Thoracic aorta (tissue), 2 donors: ENCODE measurements around the gene FNDC7. TPM values are rescaled to one million over a fixed set of nuclear protein-coding genes. Genes with fewer than 3 reads are reported as not detected.
"Not testable (repeated sequence)": the region's sequence is repeated elsewhere in the genome, so short reads cannot be mapped to it uniquely, and the experiment has no call there.

ENCODE experiments used
- ATAC-seq: fragments of 150-250 bp; one replicate; pipeline ENCODE4 v1.8.0; 2017; ENCODE audit warnings: low read depth; ENCODE audit not compliant: insufficient number of reproducible peaks, low FRiP score
- DNase-seq: peaks from one replicate; pipeline ENCODE4 v3.0.0-alpha.2; 2020; ENCODE audit warnings: low spot score
- H3K27ac ChIP-seq, 2 donors: fragments of 200-600 bp; sonication (generic); 1 replicate in 1 of 2; 2 replicates in 1 of 2; pipeline ENCODE4 v1.5.1; 2016; ENCODE audit warnings: mild to moderate bottlenecking in 2 of 2, moderate library complexity in 2 of 2
- H3K27me3 ChIP-seq: fragments of 200-600 bp; sonication (generic); replicated peaks from 2 replicates; pipeline ENCODE4 v1.6.0; 2016; ENCODE audit warnings: mild to moderate bottlenecking; ENCODE audit not compliant: insufficient read depth
- H3K36me3 ChIP-seq: fragments of 200-600 bp; sonication (generic); one replicate; pipeline ENCODE4 v1.5.1; 2016
- H3K4me1 ChIP-seq, 2 donors: fragments of 200-600 bp; sonication (generic); 1 replicate in 1 of 2; 2 replicates in 1 of 2; pipeline versions ENCODE4 v1.5.1 to v1.6.0; 2016; ENCODE audit warnings: low read depth in 2 of 2, mild to moderate bottlenecking in 1 of 2; ENCODE audit not compliant: control insufficient read depth in 1 of 2
- H3K4me3 ChIP-seq: fragments of 200-600 bp; sonication (generic); 2 replicates; pipeline ENCODE4 v1.5.1; 2016; ENCODE audit warnings: mild to moderate bottlenecking
- H3K9me3 ChIP-seq: fragments of 200-600 bp; sonication (generic); 2 replicates; pipeline ENCODE4 v1.5.1; 2016
- total RNA-seq, 2 donors: library from RNA; depleted of rRNA; stranded (reverse); fragments of >200 nt; gene quantifications; one replicate each; pipeline versions ENCODE4 v1.1.0 to v1.2.3, GENCODE V29; 2016
- TF ChIP-seq, protein P1 (sequence below): fragments of 200-600 bp; sonication (generic); IDR thresholded peaks from one replicate; pipeline ENCODE4 v1.5.1; 2019; ENCODE audit warnings: antibody characterized with exemption

FNDC7 gene, protein sequence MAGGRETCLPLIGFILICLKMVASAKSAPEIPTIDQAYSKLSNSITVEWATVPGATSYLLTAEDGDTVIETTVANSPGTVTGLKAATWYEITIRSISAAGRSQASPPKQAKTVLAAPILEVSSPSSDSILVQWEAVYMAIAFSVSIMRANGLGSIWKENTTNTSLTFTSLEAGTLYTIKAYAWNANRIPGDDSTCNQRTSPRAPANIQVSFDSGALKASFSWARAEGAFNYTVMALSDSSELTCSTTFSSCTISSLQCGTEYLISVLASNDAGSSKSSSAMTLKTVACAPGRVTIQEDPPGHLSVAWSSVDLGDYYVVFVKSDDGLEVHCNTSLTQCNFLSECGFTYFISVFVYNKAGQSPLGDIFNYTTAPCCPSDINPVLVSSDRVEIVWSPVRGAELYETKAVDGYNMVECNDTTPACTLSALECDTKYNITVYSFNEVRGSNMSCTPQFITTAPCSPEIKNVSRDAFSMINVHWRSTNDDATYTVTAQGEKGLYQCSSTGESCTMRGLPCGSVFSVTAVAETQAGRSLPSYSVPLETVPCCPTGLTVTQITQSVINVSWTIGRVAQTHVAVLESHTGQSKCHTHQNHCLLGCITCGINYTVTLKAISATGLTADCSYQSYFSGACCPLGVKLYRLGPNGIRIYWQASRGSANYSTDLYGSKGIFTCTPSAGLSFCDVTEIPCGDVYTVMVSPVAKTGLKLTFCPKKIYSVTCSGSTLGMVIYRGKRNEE
- not detected for total RNA-seq

- Histone ChIP-seq H3K36me3 (no peaks in the 10 kb centered on the region), H3K9me3 (no peaks in the 10 kb centered on the region), H3K4me3 (no peak within 1 kb of the TSS), H3K27me3 (no peaks in the 10 kb centered on the region), H3K27ac (no peak within 1 kb of the TSS), H3K4me1 (peaks cover 0 to 18% of the 10 kb centered on the region in 2 donors)
- no peak for DNase-seq
- TF ChIP-seq, protein P1, sequence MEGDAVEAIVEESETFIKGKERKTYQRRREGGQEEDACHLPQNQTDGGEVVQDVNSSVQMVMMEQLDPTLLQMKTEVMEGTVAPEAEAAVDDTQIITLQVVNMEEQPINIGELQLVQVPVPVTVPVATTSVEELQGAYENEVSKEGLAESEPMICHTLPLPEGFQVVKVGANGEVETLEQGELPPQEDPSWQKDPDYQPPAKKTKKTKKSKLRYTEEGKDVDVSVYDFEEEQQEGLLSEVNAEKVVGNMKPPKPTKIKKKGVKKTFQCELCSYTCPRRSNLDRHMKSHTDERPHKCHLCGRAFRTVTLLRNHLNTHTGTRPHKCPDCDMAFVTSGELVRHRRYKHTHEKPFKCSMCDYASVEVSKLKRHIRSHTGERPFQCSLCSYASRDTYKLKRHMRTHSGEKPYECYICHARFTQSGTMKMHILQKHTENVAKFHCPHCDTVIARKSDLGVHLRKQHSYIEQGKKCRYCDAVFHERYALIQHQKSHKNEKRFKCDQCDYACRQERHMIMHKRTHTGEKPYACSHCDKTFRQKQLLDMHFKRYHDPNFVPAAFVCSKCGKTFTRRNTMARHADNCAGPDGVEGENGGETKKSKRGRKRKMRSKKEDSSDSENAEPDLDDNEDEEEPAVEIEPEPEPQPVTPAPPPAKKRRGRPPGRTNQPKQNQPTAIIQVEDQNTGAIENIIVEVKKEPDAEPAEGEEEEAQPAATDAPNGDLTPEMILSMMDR: no peak
- ATAC-seq: no peak
These were observed at the start of gene FNDC7 for GRCh38 chr1:108712606-108713150. FNDC7 (plus strand) TSS chr1:108712908; CDS start chr1:108712934, 26 bp downstream.

DNA sequence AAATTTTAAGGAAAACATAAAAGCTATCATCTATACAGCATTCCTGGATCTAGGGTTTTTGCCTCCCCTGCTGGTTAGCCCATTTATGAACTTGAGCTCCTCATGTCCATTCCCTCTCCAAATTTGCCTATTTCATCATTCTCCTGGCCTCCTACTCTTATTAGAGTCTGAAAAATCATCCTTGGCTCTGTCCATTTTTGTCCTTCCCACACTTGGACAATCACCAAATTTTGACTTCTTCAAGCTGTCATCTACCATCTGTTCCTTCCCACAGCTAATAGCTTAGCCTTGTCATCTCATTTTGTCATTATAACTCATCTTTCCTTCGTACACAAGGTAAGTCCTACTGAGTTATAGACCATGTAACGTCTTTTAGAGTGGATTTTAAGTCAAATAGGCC, 49.6 kb upstream of the FNDC7 start:
- Histone ChIP-seq H3K36me3 (no peaks in the 10 kb centered on the region), H3K4me1 (peaks cover 0 to 6% of the 10 kb centered on the region in 2 donors), H3K9me3 (no peaks in the 10 kb centered on the region), H3K27ac (no peak overlapping the region), H3K27me3 (no peaks in the 10 kb centered on the region), H3K4me3 (no peak overlapping the region)
- DNase-seq (no peak), ATAC-seq (no peak)
- TF ChIP-seq, protein P1: no peak

- Histone ChIP-seq H3K4me1 (peaks cover 0 to 6% of the 10 kb centered on the region in 2 donors), H3K27ac (no peak overlapping the region), H3K27me3 (no peaks in the 10 kb centered on the region), H3K9me3 (no peaks in the 10 kb centered on the region), H3K36me3 (no peaks in the 10 kb centered on the region), H3K4me3 (no peak overlapping the region)
- ATAC-seq (no peak), DNase-seq (no peak)
- TF ChIP-seq, protein P1: no peak
These were observed 48.2 kb upstream of the FNDC7 start for GRCh38 chr1:108664481-108664880.

GRCh38 chr1:108665067-108665466, 47.6 kb upstream of the FNDC7 start:
- H3K4me3 ChIP-seq: no peak overlapping the region
- H3K4me1 ChIP-seq: peaks cover 0 to 6% of the 10 kb centered on the region in 2 donors
- DNase-seq (no peak), ATAC-seq (no peak)
- no peaks in the 10 kb centered on the region for H3K9me3 ChIP-seq
- TF ChIP-seq, protein P1: no peak
- no peaks in the 10 kb centered on the region for H3K36me3 ChIP-seq
- H3K27me3 ChIP-seq: no peaks in the 10 kb centered on the region
- no peak overlapping the region for H3K27ac ChIP-seq

DNA sequence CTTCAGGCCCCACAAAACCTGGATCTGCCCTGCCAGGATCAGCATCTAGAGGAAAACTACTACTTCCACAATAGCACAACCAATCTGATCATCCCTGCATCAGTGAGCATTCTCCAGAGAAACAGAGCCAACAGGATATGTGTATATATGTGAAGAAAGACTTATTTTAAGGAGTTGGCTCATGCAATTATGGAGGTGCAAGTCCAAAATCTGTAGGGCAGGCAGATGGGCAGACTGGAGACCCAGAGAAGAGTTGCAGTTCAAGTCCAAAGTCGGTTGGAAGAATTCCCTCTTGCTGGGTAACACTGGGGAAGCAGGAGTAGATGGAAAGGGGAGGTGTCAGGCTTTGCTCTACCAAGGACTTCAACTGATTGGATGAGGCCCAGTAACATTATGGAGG, 46.9 kb upstream of the FNDC7 start:
- H3K36me3 ChIP-seq: no peaks in the 10 kb centered on the region

GRCh38 chr1:108667422-108667821, 45.3 kb upstream of the FNDC7 start:
- H3K9me3 ChIP-seq, H3K27ac ChIP-seq, H3K27me3 ChIP-seq, DNase-seq, H3K4me3 ChIP-seq, H3K36me3 ChIP-seq, H3K4me1 ChIP-seq, ATAC-seq: not testable (repeated sequence)

More for the DNA sequence above, 46.9 kb upstream of the FNDC7 start:
- TF ChIP-seq, protein P1: no peak
- ATAC-seq (no peak), DNase-seq (no peak)
- H3K27me3 ChIP-seq: no peaks in the 10 kb centered on the region
- H3K4me3 ChIP-seq: no peak overlapping the region
- no peak overlapping the region for H3K27ac ChIP-seq
- no peaks in the 10 kb centered on the region for H3K9me3 ChIP-seq
- H3K4me1 ChIP-seq: peaks cover 0 to 6% of the 10 kb centered on the region in 2 donors
